Measurements from ENCODE around the gene SLK. TPM values are rescaled to one million over a fixed set of nuclear protein-coding genes. Genes with fewer than 3 reads are reported as not detected.
A peak's percentile ranks its signal among the peaks of the same experiment; 100 is the strongest.

Gene SLK
- total RNA-seq, 1 donor from 2014 or later: 122 TPM

GRCh38 chr10:103931603-103932002 lies 35.3 kb upstream of the SLK start:
- peak overlapping the region; percentile 98 for H3K27ac Mint-ChIP-seq (ENCODE audit: unreplicated experiment)
- TF ChIP-seq CTCF (IDR thresholded peaks at IDR 0.05; ENCODE audit: partially characterized antibody, unreplicated experiment): no peak
- DNase-seq: no peak

GRCh38 chr10:103932271-103932670 lies 34.7 kb upstream of the SLK start:
- H3K27me3 Mint-ChIP-seq (ENCODE audit: unreplicated experiment): peaks cover 15% of the 10 kb centered on the region
- H3K27ac Mint-ChIP-seq (ENCODE audit: unreplicated experiment): peak overlapping the region; percentile 98
- DNase-seq: no peak
- peak overlapping the region; percentile 67 for H3K4me3 Mint-ChIP-seq (ENCODE audit: unreplicated experiment)
- TF ChIP-seq CTCF (IDR thresholded peaks at IDR 0.05; ENCODE audit: partially characterized antibody, unreplicated experiment): no peak
- peaks cover 25% of the 10 kb centered on the region for H3K9me3 Mint-ChIP-seq (ENCODE audit: unreplicated experiment)
- peaks cover 55% of the 10 kb centered on the region for H3K4me1 Mint-ChIP-seq (ENCODE audit: low read depth, unreplicated experiment)
- H3K36me3 Mint-ChIP-seq (ENCODE audit: unreplicated experiment): no peaks in the 10 kb centered on the region

More at GRCh38 chr10:103931603-103932002, 35.3 kb upstream of the SLK start:
- Mint-ChIP-seq H3K27me3 (ENCODE audit: unreplicated experiment) (peaks cover 19% of the 10 kb centered on the region), H3K36me3 (ENCODE audit: unreplicated experiment) (no peaks in the 10 kb centered on the region), H3K4me1 (ENCODE audit: low read depth, unreplicated experiment) (peaks cover 60% of the 10 kb centered on the region), H3K9me3 (ENCODE audit: unreplicated experiment) (peaks cover 27% of the 10 kb centered on the region), H3K4me3 (ENCODE audit: unreplicated experiment) (peak overlapping the region; percentile 67)

- no peaks in the 10 kb centered on the region for H3K36me3 Mint-ChIP-seq (ENCODE audit: unreplicated experiment)
- H3K27me3 Mint-ChIP-seq (ENCODE audit: unreplicated experiment): peaks cover 15% of the 10 kb centered on the region
- H3K4me3 Mint-ChIP-seq (ENCODE audit: unreplicated experiment): peak overlapping the region; percentile 67
- TF ChIP-seq CTCF (IDR thresholded peaks at IDR 0.05; ENCODE audit: partially characterized antibody, unreplicated experiment): no peak
- H3K27ac Mint-ChIP-seq (ENCODE audit: unreplicated experiment): peak overlapping the region; percentile 98
- H3K4me1 Mint-ChIP-seq (ENCODE audit: low read depth, unreplicated experiment): peaks cover 54% of the 10 kb centered on the region
- peaks cover 22% of the 10 kb centered on the region for H3K9me3 Mint-ChIP-seq (ENCODE audit: unreplicated experiment)
- no peak for DNase-seq
These were observed 34.0 kb upstream of the SLK start for GRCh38 chr10:103932971-103933370.

- Mint-ChIP-seq H3K27me3 (ENCODE audit: unreplicated experiment) (peaks cover 15% of the 10 kb centered on the region), H3K4me3 (ENCODE audit: unreplicated experiment) (peak overlapping the region; percentile 49), H3K27ac (ENCODE audit: unreplicated experiment) (peak overlapping the region; percentile 98), H3K9me3 (ENCODE audit: unreplicated experiment) (peaks cover 22% of the 10 kb centered on the region), H3K36me3 (ENCODE audit: unreplicated experiment) (no peaks in the 10 kb centered on the region), H3K4me1 (ENCODE audit: low read depth, unreplicated experiment) (peaks cover 47% of the 10 kb centered on the region)
- no peak for DNase-seq
- TF ChIP-seq CTCF (IDR thresholded peaks at IDR 0.05; ENCODE audit: partially characterized antibody, unreplicated experiment): no peak
These were observed 33.3 kb upstream of the SLK start for GRCh38 chr10:103933557-103934121.

- Mint-ChIP-seq H3K9me3 (ENCODE audit: unreplicated experiment) (peaks cover 19% of the 10 kb centered on the region), H3K27ac (ENCODE audit: unreplicated experiment) (peak overlapping the region; percentile 98), H3K4me3 (ENCODE audit: unreplicated experiment) (no peak overlapping the region), H3K36me3 (ENCODE audit: unreplicated experiment) (no peaks in the 10 kb centered on the region), H3K4me1 (ENCODE audit: low read depth, unreplicated experiment) (peaks cover 41% of the 10 kb centered on the region), H3K27me3 (ENCODE audit: unreplicated experiment) (peaks cover 11% of the 10 kb centered on the region)
- no peak for DNase-seq
- no peak for TF ChIP-seq CTCF (IDR thresholded peaks at IDR 0.05; ENCODE audit: partially characterized antibody, unreplicated experiment)
These were observed 32.6 kb upstream of the SLK start for GRCh38 chr10:103934308-103934707.

Data from glutamatergic neuron (in vitro differentiated cells).